Smooth muscle cell (in vitro differentiated cells): ENCODE data around the gene CASKIN1. TPM values are rescaled to one million over a fixed set of nuclear protein-coding genes. Genes with fewer than 3 reads are reported as not detected.

ENCODE experiments used
- DNase-seq: peaks from one replicate; lab custom pipeline; 2025; ENCODE audit not compliant: unreplicated experiment; lab: John Stamatoyannopoulos, UW
- H2AFZ ChIP-seq: fragments of 200-600 bp; sonication (generic); 2 replicates; pipeline ENCODE4 v1.6.0; 2016; ENCODE audit warnings: antibody characterized with exemption, low read depth, mild to moderate bottlenecking
- H3F3A ChIP-seq: fragments of 200-600 bp; sonication (generic); 2 replicates; pipeline ENCODE4 v1.6.0; 2017; ENCODE audit warnings: antibody characterized with exemption, low read depth
- H3K27ac ChIP-seq: fragments of 200-600 bp; sonication (generic); 2 replicates; pipeline ENCODE4 v1.5.1; 2016; ENCODE audit warnings: low read depth, mild to moderate bottlenecking
- H3K27me3 ChIP-seq: fragments of 200-600 bp; sonication (generic); 2 replicates; pipeline ENCODE4 v1.6.1; 2016; ENCODE audit warnings: low read depth, mild to moderate bottlenecking
- H3K36me3 ChIP-seq: fragments of 200-600 bp; sonication (generic); 2 replicates; pipeline ENCODE4 v1.5.1; 2016; ENCODE audit warnings: low read depth
- H3K4me1 ChIP-seq: fragments of 200-600 bp; sonication (generic); 2 replicates; pipeline ENCODE4 v1.5.1; 2016; ENCODE audit warnings: low read depth
- H3K4me2 ChIP-seq: fragments of 200-600 bp; sonication (generic); 2 replicates; pipeline ENCODE4 v1.6.0; 2016; ENCODE audit warnings: mild to moderate bottlenecking
- H3K4me3 ChIP-seq: fragments of 200-600 bp; sonication (generic); 2 replicates; pipeline ENCODE4 v1.5.1; 2016; ENCODE audit warnings: mild to moderate bottlenecking
- H3K79me2 ChIP-seq: fragments of 200-600 bp; sonication (generic); 2 replicates; pipeline ENCODE4 v1.6.0; 2016; ENCODE audit warnings: low read depth, mild to moderate bottlenecking
- H3K9ac ChIP-seq: fragments of 200-600 bp; sonication (generic); 2 replicates; pipeline ENCODE4 v1.6.0; 2016; ENCODE audit warnings: low read depth
- H3K9me3 ChIP-seq: fragments of 200-600 bp; sonication (generic); replicated peaks from 2 replicates; pipeline ENCODE4 v1.5.1; 2016; ENCODE audit warnings: low read depth
- H4K20me1 ChIP-seq: fragments of 200-600 bp; sonication (generic); 2 replicates; pipeline ENCODE4 v1.6.0; 2016; ENCODE audit warnings: low read depth
- CTCF ChIP-seq: fragments of 200-600 bp; sonication (generic); IDR thresholded peaks from 2 replicates; pipeline ENCODE4 v1.5.1; 2017; ENCODE audit warnings: borderline replicate concordance, mild to moderate bottlenecking, antibody characterized with exemption; ENCODE audit not compliant: insufficient read depth, poor library complexity, severe bottlenecking
- WGBS: methylation state at CpG from one replicate; pipeline ENCODE4 v1.1.7; 2016; ENCODE audit warnings: low lambda C conversion rate; 5-methylcytosine and 5-hydroxymethylcytosine counted together
- polyA plus RNA-seq: library from polyadenylated mRNA; unstranded; fragments of >200 nt; fragmentation: Nextera tagmentation; extraction: Ambion mirVana; gene quantifications from 2 replicates; pipeline ENCODE4 v1.2.1, GENCODE V29; 2016
- total RNA-seq: library from RNA; depleted of rRNA; stranded (reverse); fragments of >200 nt; gene quantifications from 2 replicates; pipeline ENCODE4 v1.2.3, GENCODE V29; 2014

CASKIN1 gene
- total and polyA plus RNA-seq, 2 experiments from 2014 or later, result 0.09 to 0.45 TPM

- H3F3A ChIP-seq, result no peaks in the 10 kb centered on the region
- H3K79me2 ChIP-seq, result peaks cover 84% of the 10 kb centered on the region
- H3K9me3 ChIP-seq, result no peaks in the 10 kb centered on the region
- 89% methylated on average over 7 of the region's 20 CpGs for WGBS
- H4K20me1 ChIP-seq, result peaks cover 82% of the 10 kb centered on the region
- no peaks in the 10 kb centered on the region for H3K36me3 ChIP-seq
- DNase-seq, result no peak
- H3K27me3 ChIP-seq, result no peaks in the 10 kb centered on the region
- TF ChIP-seq CTCF, result no peak
- H2AFZ ChIP-seq, result no peak overlapping the region
- H3K27ac ChIP-seq, result no peak overlapping the region
- no peak overlapping the region for H3K4me2 ChIP-seq
- no peak overlapping the region for H3K4me3 ChIP-seq
- H3K9ac ChIP-seq, result no peak overlapping the region
- peaks cover 9% of the 10 kb centered on the region for H3K4me1 ChIP-seq
Measured at GRCh38 chr16:2160915-2161551, 35.4 kb downstream of the CASKIN1 start.

DNA sequence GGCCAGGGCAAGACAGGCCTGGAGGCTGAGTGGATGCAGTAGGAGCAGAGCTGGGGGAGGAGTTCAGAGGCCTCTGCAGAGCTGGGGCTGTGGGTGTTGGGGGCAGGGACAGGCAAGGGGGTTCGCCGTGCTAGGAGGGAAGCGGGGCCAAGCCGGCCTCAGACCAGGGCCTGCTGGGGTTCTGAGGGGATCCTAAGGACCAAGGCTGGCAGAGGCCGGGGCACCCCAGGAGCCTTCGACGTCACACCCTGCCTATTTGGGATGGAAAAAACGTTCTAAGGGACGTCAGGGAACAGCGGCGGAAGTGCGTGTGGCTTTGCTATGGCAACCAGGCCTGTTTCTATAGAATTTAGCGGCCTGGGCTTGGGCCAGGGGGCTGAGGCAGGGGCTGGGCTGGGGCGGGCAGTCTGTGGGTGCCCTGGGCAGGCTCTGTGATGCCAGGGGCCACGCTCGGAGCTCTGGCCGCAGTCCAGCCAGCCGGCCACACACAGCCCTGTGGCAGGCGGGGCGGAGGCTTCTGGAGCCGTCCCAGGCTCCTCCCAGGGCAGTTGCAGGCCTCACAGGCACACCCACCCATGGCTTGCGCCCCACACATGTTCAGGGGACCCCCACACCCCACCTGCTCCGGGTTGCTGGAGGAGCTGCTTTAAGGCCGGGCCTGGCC lies 37.1 kb downstream of the CASKIN1 start:
- H3K9me3 ChIP-seq, result no peaks in the 10 kb centered on the region
- no peaks in the 10 kb centered on the region for H3K27me3 ChIP-seq
- no peak for TF ChIP-seq CTCF
- no peak overlapping the region for H3K27ac ChIP-seq
- H4K20me1 ChIP-seq, result peaks cover 87% of the 10 kb centered on the region
- no peak for DNase-seq
- H3K36me3 ChIP-seq, result no peaks in the 10 kb centered on the region
- H3K79me2 ChIP-seq, result peaks cover 89% of the 10 kb centered on the region
- WGBS, result 89% methylated on average over 18 of the region's 24 CpGs
- H3K9ac ChIP-seq, result no peak overlapping the region
- no peaks in the 10 kb centered on the region for H3F3A ChIP-seq
- H3K4me2 ChIP-seq, result no peak overlapping the region
- H3K4me3 ChIP-seq, result no peak overlapping the region
- H2AFZ ChIP-seq, result no peak overlapping the region
- H3K4me1 ChIP-seq, result peaks cover 10% of the 10 kb centered on the region

DNA sequence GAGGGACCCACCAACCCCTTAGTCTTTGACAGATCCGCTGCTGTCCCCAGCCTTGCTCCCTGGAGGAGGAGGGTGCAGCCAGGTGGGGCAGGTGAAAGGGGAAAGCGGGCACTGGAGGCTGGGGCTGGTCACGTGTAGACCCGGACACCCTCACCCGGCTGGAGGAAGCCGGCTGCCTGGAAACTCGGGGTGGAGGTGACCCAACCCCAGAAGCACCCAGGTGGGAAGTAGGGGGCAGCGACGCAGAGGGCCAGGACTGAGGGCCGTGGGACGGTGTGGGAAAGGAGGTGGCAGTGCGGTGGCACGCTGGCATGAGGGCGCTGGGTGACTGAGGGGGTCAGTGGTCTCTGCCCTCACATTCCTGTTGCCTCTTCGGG lies 38.2 kb downstream of the CASKIN1 start:
- Histone ChIP-seq H2AFZ (no peak overlapping the region), H3F3A (no peaks in the 10 kb centered on the region), H3K4me2 (no peak overlapping the region), H3K27ac (no peak overlapping the region), H4K20me1 (peaks cover 88% of the 10 kb centered on the region), H3K27me3 (no peaks in the 10 kb centered on the region), H3K4me3 (no peak overlapping the region), H3K79me2 (peaks cover 90% of the 10 kb centered on the region), H3K9me3 (no peaks in the 10 kb centered on the region), H3K9ac (no peak overlapping the region), H3K4me1 (peaks cover 21% of the 10 kb centered on the region), H3K36me3 (no peaks in the 10 kb centered on the region)
- 94% methylated on average over 14 of the region's 15 CpGs for WGBS
- DNase-seq, result no peak
- no peak for TF ChIP-seq CTCF
